ENCODE results near the gene SLC5A12.

GRCh38 chr11:26731084-26731456 is 9.2 kb upstream of the SLC5A12 start:
- no peak for TF ChIP-seq CTCF (conservative IDR thresholded peaks at IDR 0.05; ENCODE audit: low read depth, low read length)
- no peak for TF ChIP-seq POLR2A (IDR thresholded peaks at IDR 0.05; ENCODE audit: low read depth, low read length)
- no peak for TF ChIP-seq RFX5 (IDR thresholded peaks at IDR 0.05; ENCODE audit: low read depth, low read length)
- TF ChIP-seq USF2 (IDR thresholded peaks at IDR 0.05; ENCODE audit: low read depth, low read length): no peak
- TF ChIP-seq BHLHE40 (IDR thresholded peaks at IDR 0.05; ENCODE audit: low read depth, low read length): no peak
- TF ChIP-seq RAD21 (IDR thresholded peaks at IDR 0.05; ENCODE audit: low read length): no peak

Measured in IMR-90 (cell line).